ENCODE measurements around the gene ADAMTS17.

DNA sequence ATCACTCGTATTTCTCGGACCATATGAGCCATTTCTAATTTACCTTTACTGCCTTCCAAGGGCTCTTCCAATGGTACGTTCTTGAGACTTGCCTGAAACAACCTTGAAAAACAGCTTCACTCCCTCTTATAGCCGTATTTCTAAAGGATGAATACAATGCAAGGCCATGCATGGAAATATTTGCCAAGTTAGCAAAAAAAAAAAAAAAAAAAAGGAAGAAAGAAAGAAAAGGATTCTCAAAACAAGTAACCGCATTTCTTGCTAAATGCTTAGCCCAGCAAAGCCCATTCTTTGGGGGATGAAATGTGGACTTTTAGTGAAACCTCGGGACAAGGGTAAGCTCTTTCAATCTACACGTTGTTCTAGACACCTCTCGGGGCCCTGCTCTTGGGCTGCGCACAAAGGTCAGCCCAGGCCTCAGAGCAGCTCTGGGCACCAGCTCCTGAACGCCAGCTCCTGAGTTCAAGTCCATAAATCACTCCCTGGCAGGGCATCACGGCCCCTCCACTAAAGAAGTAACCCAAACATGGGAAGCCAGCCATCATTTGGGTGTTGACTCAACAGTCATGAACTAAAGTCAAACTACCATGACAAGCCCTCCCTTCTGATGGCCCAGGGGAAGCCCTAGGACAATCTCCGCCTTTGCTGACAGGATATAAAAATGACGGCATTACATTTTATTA is 132.7 kb downstream of the ADAMTS17 start:
- TF ChIP-seq, protein P1, sequence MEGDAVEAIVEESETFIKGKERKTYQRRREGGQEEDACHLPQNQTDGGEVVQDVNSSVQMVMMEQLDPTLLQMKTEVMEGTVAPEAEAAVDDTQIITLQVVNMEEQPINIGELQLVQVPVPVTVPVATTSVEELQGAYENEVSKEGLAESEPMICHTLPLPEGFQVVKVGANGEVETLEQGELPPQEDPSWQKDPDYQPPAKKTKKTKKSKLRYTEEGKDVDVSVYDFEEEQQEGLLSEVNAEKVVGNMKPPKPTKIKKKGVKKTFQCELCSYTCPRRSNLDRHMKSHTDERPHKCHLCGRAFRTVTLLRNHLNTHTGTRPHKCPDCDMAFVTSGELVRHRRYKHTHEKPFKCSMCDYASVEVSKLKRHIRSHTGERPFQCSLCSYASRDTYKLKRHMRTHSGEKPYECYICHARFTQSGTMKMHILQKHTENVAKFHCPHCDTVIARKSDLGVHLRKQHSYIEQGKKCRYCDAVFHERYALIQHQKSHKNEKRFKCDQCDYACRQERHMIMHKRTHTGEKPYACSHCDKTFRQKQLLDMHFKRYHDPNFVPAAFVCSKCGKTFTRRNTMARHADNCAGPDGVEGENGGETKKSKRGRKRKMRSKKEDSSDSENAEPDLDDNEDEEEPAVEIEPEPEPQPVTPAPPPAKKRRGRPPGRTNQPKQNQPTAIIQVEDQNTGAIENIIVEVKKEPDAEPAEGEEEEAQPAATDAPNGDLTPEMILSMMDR (IDR thresholded peaks at IDR 0.05; ENCODE audit: low read depth, low read length, poor library complexity, severe bottlenecking) = no peak
- TF ChIP-seq EZH2phosphoT487 (IDR thresholded peaks at IDR 0.05; ENCODE audit: borderline replicate concordance, low read length) = no peak

Measured in DOHH2 (cell line).